HG03558 (cell line): ENCODE data around the gene AASS.

Experiments
- ATAC-seq: cut with Tn5 transposase; IDR thresholded peaks from one replicate; pipeline ENCODE4 v1.9.1; 2021; ENCODE audit warnings: moderate number of reproducible peaks; ENCODE audit not compliant: unreplicated experiment; ENCODE audit errors: extremely low read depth

AASS gene

DNA sequence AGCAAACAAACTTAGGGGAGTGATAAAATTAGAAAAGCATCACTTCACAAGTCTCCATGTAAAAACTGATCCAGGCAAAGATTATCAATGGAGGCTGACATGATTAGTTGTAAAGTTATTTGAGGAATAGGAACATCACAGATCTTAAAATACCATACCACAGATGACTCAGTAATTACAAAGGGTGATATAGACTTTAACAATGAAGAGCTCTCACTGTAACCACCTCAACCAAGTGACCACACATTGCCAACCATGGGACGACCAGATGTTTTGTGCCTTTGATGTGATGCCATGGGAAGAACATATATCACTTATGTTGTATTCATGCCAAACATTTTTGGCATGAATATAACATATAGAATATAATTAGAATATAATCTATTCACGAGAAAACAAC is 11.7 kb downstream of the AASS start:
- ATAC-seq, result no peak

DNA sequence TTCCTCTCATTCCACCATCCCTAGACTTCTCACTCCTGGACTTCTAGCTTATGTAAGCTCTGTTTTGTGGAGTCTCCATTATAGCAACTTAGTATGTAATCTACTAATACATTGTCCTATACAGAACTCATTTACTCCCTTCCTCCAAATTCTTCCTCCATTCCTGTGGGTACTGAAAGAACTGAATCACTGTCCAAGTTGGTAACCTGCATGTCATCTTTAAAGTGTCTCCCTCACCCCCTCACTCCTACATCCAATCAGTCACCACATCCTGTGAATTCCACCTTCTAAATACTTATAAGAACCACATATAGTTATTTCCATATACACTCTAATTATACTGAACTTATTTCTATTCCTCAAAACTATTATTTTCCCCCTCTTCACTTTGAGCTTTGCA is 20.3 kb downstream of the AASS start:
- no peak for ATAC-seq

DNA sequence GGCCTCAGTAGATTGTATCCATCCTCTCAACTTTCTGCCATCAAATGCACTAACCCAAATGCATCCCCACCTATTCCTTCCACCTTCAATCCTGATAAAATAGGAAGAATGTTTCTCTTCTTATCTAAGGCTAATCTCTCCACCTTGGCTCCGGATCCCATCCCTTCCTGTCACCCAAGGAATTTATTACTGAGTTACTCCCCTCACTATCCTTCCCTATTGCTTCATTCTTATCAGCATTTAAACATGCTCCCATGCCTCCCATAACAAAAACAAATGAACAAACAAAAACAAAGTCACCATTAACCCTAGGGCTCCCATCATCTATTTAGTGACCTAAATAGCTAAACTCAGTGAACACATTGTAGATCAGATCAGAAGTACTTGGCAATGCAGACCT is 25.3 kb downstream of the AASS start:
- no peak for ATAC-seq

GRCh38 chr7:122103064-122103463 is 41.0 kb downstream of the AASS start:
- no peak for ATAC-seq

DNA sequence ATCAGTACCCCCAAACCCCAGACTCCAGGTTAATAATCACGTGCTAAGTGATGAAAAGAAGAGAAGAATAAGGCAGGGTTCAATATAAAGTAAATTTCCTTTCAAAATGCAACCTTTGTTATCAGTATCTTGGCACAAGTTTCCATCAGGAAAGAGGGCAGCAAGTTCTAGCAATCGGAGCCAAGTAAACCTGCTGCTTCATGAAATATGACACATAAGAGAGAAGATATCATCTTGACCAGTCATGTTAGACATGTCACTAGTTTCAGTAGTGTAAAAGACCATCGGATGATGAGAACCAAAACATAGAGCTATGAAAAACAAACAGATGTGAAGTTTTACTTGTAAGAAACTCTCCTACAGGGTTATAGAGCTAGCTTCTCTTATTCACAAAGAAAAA is 44.0 kb downstream of the AASS start:
- no peak for ATAC-seq

- ATAC-seq, result no peak
These were observed 48.4 kb downstream of the AASS start for GRCh38 chr7:122095642-122096041.

- no peak for ATAC-seq
These were observed 49.5 kb downstream of the AASS start for GRCh38 chr7:122094549-122094948.

DNA sequence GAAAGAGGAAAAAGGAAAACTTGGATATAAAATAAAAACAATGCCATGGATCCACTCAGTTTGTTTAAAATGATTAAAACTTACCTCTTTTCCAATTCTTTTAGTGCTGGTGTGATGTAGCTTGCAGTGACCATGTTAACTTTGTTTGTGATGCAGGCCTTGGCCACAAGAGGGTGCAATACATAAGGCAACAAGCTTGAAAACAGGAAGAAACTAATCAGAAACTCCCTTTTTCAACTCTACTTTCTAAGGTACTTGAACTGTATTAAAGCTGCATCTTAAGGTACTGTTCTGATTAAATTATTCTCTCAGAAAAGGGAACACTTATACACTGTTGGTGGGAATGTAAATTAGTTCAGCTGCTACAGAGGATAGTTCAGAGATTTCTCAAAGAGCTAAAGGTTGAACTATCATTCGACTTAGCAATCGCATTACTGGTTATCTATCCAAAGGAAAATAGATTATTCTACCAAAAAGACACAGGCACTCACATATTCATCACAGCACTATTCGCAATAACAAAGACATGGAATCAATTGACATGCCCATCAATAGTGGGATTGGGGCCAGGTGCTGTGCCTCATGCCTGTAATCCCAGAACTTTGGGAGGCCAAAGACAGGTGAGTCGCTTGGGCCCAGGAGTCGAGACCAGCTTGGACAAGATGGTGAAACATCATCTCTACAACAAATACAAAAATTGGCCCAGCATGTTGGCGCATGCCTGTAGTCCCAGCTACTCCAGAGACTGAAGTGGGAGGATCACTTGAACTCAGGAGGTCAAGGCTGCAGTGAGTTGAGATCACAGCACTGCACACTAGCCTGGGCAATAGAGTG is 50.9 kb downstream of the AASS start:
- ATAC-seq, result peak; percentile 83

GRCh38 chr7:122082670-122083069 is 61.4 kb downstream of the AASS start:
- ATAC-seq, result no peak

GRCh38 chr7:122082160-122082559 is 61.9 kb downstream of the AASS start:
- no peak for ATAC-seq

- no peak for ATAC-seq
These were observed 70.4 kb downstream of the AASS start for GRCh38 chr7:122073635-122074034.

GRCh38 chr7:122072924-122073599 is 71.0 kb downstream of the AASS start:
- no peak for ATAC-seq

- no peak for ATAC-seq
These were observed 71.8 kb downstream of the AASS start for GRCh38 chr7:122072272-122072671.

- no peak for ATAC-seq
These were observed 73.2 kb downstream of the AASS start for GRCh38 chr7:122070834-122071233.

DNA sequence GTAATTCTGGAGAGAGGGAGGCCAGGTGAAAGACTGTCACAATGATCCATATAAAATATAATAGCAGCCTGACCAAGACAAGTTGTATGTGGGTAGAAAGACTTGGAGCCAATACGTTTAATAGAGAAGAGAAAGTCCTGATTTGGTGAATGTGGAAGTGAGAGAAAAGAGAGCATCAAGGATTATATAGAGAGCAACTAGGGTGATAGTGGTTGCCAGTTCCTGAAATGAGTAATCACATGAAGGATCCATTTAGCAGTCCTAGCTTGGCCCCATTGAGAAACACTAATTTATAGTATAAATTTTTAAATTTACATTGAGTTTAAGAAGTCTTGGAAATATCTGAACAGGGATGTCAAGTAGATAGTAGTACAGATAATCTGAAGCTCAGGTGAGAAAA is 74.0 kb downstream of the AASS start:
- no peak for ATAC-seq

GRCh38 chr7:122068999-122069398 is 75.0 kb downstream of the AASS start:
- ATAC-seq, result no peak

DNA sequence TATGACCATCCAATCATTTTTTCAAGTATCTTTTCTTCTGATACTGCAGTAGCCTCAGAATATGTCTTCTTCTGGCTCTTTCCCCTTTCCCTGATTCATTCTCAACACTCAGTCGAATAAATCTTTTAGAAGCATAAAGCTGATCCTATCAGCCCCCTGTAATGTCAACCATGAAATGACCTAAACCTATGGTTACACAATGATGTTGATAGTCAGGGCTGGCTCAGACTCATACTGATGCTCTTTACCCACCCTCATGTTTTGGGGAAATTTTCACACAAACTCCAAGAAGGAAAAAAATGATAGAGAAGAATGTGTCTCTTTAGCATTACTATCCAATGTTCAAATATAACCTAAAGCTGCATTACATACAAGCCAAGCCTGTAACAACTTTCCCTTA is 76.0 kb downstream of the AASS start:
- ATAC-seq, result no peak

GRCh38 chr7:122067077-122067476 is 77.0 kb downstream of the AASS start:
- ATAC-seq, result no peak

DNA sequence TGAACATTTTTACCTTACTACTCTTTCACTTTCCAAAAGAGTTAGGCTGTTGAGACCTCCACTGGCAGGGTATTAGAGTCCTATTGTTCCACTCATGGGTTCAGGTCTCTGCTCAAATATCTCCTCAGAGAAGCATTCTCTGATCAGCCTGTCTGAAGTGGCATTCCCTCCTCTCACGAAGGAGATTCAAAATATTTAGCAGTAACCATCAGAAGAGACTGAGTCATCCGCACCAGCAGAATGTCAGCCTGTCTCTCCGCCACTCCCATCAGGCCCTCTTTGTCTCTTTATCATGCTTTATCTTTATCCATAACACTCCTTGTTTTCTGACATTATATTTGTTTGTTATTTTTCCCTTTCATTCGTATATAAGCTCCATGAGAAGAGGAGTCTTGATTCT is 79.1 kb downstream of the AASS start:
- ATAC-seq, result no peak

- ATAC-seq, result no peak
These were observed 80.9 kb downstream of the AASS start for GRCh38 chr7:122063146-122063545.

DNA sequence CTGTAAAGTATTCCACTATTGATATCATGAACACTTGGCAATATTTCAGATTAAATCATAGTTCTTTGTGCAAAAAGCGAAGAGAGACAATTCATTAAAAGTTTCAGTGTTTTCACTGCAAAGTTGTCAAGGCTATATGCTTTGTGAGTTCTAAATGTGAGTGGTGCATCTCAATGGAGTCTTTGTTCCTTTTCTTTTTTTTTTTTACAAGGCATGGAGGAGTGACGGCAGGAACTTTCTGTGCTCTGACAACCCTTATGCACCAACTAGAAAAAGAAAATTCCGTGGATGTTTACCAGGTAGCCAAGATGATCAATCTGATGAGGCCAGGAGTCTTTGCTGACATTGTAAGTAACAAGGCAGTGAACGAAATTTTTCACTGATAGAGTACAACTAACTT is 84.5 kb downstream of the AASS start:
- no peak for ATAC-seq

- ATAC-seq, result no peak
These were observed 87.1 kb downstream of the AASS start for GRCh38 chr7:122056977-122057376.
